Measurements from ENCODE around the gene RNMT. TPM values are rescaled to one million over a fixed set of nuclear protein-coding genes. Genes with fewer than 3 reads are reported as not detected.

The RNMT gene
- total RNA-seq, 3 donors from 2014 or later (not counting 1 experiment from before 2014, with no cell fraction given), result 68.9 to 77.4 (median 71.9) TPM

- TF ChIP-seq CTCF (IDR thresholded peaks at IDR 0.05), result no peak
Measured at GRCh38 chr18:13716916-13717315, 9.6 kb upstream of the RNMT start.

GRCh38 chr18:13720123-13720522, 6.3 kb upstream of the RNMT start:
- DNase-seq (no peak), ATAC-seq (no peak)
- Histone ChIP-seq H3K4me3 (ENCODE audit: low read length) (no peak overlapping the region), H3K27ac (ENCODE audit: low read length) (no peak overlapping the region), H3K9me3 (ENCODE audit: control insufficient read depth, insufficient read depth, low read length) (no peaks in the 10 kb centered on the region), H3K27me3 (ENCODE audit: control insufficient read depth, insufficient read depth, low read length) (no peaks in the 10 kb centered on the region), H3K36me3 (ENCODE audit: control insufficient read depth, insufficient read depth, low read length) (no peaks in the 10 kb centered on the region), H3K4me1 (ENCODE audit: control insufficient read depth, insufficient read depth, low read length) (peaks cover 1% of the 10 kb centered on the region)
- no peaks in the 10 kb centered on the region for H3K36me3 Mint-ChIP-seq
- no peaks in the 10 kb centered on the region for H3K27me3 Mint-ChIP-seq (ENCODE audit: low read depth in 2 of 2)
- H3K4me1 Mint-ChIP-seq, result peaks cover 20 to 25% of the 10 kb centered on the region in 2 donors
- H3K9me3 Mint-ChIP-seq, result no peaks in the 10 kb centered on the region
- intact Hi-C loops (cut with micrococcal nuclease), result loop anchor here (10.0 kb wide), 1 partner anchor 65 kb away; no protein-coding TSS in a partner anchor
- TF ChIP-seq CTCF (IDR thresholded peaks at IDR 0.05), result no peak
- no peak overlapping the region for H3K27ac Mint-ChIP-seq
- H3K4me3 Mint-ChIP-seq, result no peak overlapping the region
- WGBS (ENCODE audit: insufficient coverage), result 100% methylated on average over 1 of the region's 1 CpG

More at GRCh38 chr18:13716916-13717315, 9.6 kb upstream of the RNMT start:
- Mint-ChIP-seq H3K9me3 (no peaks in the 10 kb centered on the region), H3K36me3 (no peaks in the 10 kb centered on the region), H3K27me3 (ENCODE audit: low read depth in 2 of 2) (no peaks in the 10 kb centered on the region), H3K27ac (no peak overlapping the region), H3K4me1 (peaks cover 21 to 39% of the 10 kb centered on the region in 2 donors), H3K4me3 (no peak overlapping the region)
- Histone ChIP-seq H3K4me1 (ENCODE audit: control insufficient read depth, insufficient read depth, low read length) (no peaks in the 10 kb centered on the region), H3K27me3 (ENCODE audit: control insufficient read depth, insufficient read depth, low read length) (no peaks in the 10 kb centered on the region), H3K36me3 (ENCODE audit: control insufficient read depth, insufficient read depth, low read length) (no peaks in the 10 kb centered on the region), H3K27ac (ENCODE audit: low read length) (no peak overlapping the region), H3K4me3 (ENCODE audit: low read length) (no peak overlapping the region), H3K9me3 (ENCODE audit: control insufficient read depth, insufficient read depth, low read length) (no peaks in the 10 kb centered on the region)
- ATAC-seq (no peak), DNase-seq (no peak)
- intact Hi-C loops (cut with micrococcal nuclease), result no loop called here
- 97% methylated on average over 4 of the region's 4 CpGs for whole genome bisulfite sequencing (ENCODE audit: insufficient coverage)

- H3K9me3 ChIP-seq (ENCODE audit: control insufficient read depth, insufficient read depth, low read length), result no peaks in the 10 kb centered on the region
- H3K27me3 ChIP-seq (ENCODE audit: control insufficient read depth, insufficient read depth, low read length), result no peaks in the 10 kb centered on the region
- no peak for TF ChIP-seq CTCF (IDR thresholded peaks at IDR 0.05)
- H3K36me3 ChIP-seq (ENCODE audit: control insufficient read depth, insufficient read depth, low read length), result no peaks in the 10 kb centered on the region
- no CpG with 5 or more reads among the region's 1 CpG for WGBS (ENCODE audit: insufficient coverage)
- Mint-ChIP-seq H3K4me1 (peaks cover 27 to 32% of the 10 kb centered on the region in 2 donors), H3K36me3 (no peaks in the 10 kb centered on the region), H3K9me3 (no peaks in the 10 kb centered on the region), H3K4me3 (no peak overlapping the region), H3K27ac (no peak overlapping the region), H3K27me3 (ENCODE audit: low read depth in 2 of 2) (no peaks in the 10 kb centered on the region)
- DNase-seq (no peak), ATAC-seq (no peak)
- no peak overlapping the region for H3K4me3 ChIP-seq (ENCODE audit: low read length)
- intact Hi-C loops (cut with micrococcal nuclease), result loop anchor here (10.0 kb wide), 1 partner anchor 64 kb away; no protein-coding TSS in a partner anchor
- no peak overlapping the region for H3K27ac ChIP-seq (ENCODE audit: low read length)
- H3K4me1 ChIP-seq (ENCODE audit: control insufficient read depth, insufficient read depth, low read length), result peaks cover 9% of the 10 kb centered on the region
Measured at GRCh38 chr18:13720847-13721246, 5.6 kb upstream of the RNMT start.
